ENCODE measurements around the gene BICRA.

Gene BICRA

DNA sequence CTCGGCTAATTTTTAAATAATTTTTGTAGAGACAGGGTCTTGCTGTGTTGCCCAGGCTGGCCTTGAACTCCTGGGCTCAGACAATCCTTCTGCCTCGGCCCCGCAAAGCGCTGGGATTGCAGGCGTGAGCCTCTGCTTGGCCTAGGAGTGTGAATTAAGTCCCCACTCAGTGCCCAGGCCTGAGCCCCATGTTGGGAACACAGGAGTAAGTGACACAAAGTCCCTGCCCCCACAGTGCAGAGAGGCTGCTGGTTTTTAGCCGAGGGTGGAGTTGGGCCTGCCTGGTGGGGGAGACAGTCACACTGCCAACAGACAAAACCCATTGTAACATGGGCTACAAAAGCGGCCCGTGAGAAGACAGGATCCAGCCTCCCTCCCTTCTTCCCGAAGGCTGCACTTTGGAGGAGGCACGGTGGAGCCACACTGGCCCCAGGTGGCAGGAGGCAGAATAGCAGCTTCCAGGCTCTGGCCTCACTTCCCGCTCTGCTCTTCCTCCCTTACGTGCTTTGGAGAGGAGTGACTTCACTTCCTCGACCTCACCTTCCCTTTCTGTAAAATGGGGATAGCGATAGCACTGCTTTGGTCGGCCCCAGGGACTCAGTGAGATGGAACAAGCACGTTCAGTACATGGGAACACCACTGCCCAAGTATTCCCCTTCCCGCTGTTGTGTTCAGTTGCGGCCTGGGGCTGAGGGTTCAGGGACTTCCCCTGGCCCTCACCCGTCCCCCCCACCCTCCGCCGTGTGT is 89.1 kb downstream of the BICRA start:
- intact Hi-C loops (cut with DNase I; ENCODE audit: low total_unique reads) = loop anchor here (5.0 to 10.0 kb wide), 2 partner anchors 183 to 261 kb away; partner anchors contain the start of gene NAPA
- H3K27me3 ChIP-seq = no peaks in the 10 kb centered on the region
- peaks cover 0 to 4% (median 2%) of the 10 kb centered on the region in 4 donors for H3K4me1 ChIP-seq
- DNase-seq = peak; percentile 70 to 84
- TF ChIP-seq, protein P1, sequence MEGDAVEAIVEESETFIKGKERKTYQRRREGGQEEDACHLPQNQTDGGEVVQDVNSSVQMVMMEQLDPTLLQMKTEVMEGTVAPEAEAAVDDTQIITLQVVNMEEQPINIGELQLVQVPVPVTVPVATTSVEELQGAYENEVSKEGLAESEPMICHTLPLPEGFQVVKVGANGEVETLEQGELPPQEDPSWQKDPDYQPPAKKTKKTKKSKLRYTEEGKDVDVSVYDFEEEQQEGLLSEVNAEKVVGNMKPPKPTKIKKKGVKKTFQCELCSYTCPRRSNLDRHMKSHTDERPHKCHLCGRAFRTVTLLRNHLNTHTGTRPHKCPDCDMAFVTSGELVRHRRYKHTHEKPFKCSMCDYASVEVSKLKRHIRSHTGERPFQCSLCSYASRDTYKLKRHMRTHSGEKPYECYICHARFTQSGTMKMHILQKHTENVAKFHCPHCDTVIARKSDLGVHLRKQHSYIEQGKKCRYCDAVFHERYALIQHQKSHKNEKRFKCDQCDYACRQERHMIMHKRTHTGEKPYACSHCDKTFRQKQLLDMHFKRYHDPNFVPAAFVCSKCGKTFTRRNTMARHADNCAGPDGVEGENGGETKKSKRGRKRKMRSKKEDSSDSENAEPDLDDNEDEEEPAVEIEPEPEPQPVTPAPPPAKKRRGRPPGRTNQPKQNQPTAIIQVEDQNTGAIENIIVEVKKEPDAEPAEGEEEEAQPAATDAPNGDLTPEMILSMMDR (IDR thresholded peaks at IDR 0.05) = peak; percentile 98 to 99
- no peak overlapping the region for H3K4me3 ChIP-seq
- peaks cover 24 to 84% (median 73%) of the 10 kb centered on the region in 3 donors for H3K36me3 ChIP-seq
- peak overlapping the region; percentile 6 to 54 for H3K27ac ChIP-seq
- no peaks in the 10 kb centered on the region for H3K9me3 ChIP-seq

- Histone ChIP-seq H3K36me3 (peaks cover 24 to 85% (median 68%) of the 10 kb centered on the region in 3 donors), H3K27ac (no peak overlapping the region)
Measured at GRCh38 chr19:47698631-47699359, 89.9 kb downstream of the BICRA start.

DNA sequence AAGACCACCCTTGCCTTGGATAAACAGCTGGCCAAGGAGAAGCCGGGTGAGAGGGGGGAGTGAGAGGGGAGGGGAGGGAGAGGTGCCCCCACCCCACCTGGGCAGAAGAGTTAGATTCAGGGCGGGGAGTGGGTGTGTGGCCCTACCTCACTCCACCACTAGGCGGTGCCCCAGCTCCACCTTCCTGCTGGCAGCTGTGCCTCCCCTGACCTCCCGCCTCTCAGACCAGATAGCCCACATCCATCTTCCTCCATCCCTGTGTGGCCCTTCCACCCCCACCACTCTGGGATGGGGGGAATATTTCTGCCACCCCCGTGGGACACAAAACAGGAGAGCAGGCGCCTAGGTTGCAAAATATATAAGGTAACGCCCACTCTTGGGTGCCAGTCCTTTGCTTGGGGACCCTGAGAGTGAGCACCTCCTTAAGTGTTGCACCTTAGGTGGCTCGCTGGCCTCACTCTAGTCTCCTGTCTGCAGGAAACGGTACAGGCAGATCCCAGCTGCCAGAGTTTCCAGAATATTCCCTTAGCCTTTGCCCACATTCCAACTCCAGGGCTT is 90.5 kb downstream of the BICRA start:
- Histone ChIP-seq H3K4me3 (no peak overlapping the region), H3K4me1 (peaks cover 0 to 4% (median 2%) of the 10 kb centered on the region in 4 donors), H3K27ac (no peak overlapping the region), H3K27me3 (no peaks in the 10 kb centered on the region), H3K9me3 (no peaks in the 10 kb centered on the region), H3K36me3 (peaks cover 24 to 87% (median 66%) of the 10 kb centered on the region in 3 donors)
- intact Hi-C loops (cut with DNase I; ENCODE audit: low total_unique reads) = loop anchor here (5.0 to 10.0 kb wide), 2 partner anchors 185 to 262 kb away; partner anchors contain the start of gene NAPA
- DNase-seq = peak in 1 of 2 donors; percentile 67
- TF ChIP-seq, protein P1 (IDR thresholded peaks at IDR 0.05) = peak; percentile 54 to 56

More at GRCh38 chr19:47698631-47699359, 89.9 kb downstream of the BICRA start:
- TF ChIP-seq, protein P1 (IDR thresholded peaks at IDR 0.05) = no peak
- Histone ChIP-seq H3K9me3 (no peaks in the 10 kb centered on the region), H3K27me3 (no peaks in the 10 kb centered on the region), H3K4me3 (no peak overlapping the region), H3K4me1 (peaks cover 0 to 4% (median 2%) of the 10 kb centered on the region in 4 donors)
- DNase-seq = peak in 1 of 2 donors; percentile 64
- intact Hi-C loops (cut with DNase I; ENCODE audit: low total_unique reads) = loop anchor here (5.0 to 10.0 kb wide), 2 partner anchors 184 to 261 kb away; partner anchors contain the start of gene NAPA

- Histone ChIP-seq H3K4me3 (no peak overlapping the region), H3K27me3 (no peaks in the 10 kb centered on the region), H3K9me3 (no peaks in the 10 kb centered on the region), H3K36me3 (peaks cover 24 to 70% (median 51%) of the 10 kb centered on the region in 3 donors), H3K27ac (no peak overlapping the region), H3K4me1 (peaks cover 0 to 4% (median 2%) of the 10 kb centered on the region in 4 donors)
- TF ChIP-seq, protein P1 (IDR thresholded peaks at IDR 0.05) = no peak
- intact Hi-C loops (cut with DNase I; ENCODE audit: low total_unique reads) = loop anchor here (10.0 kb wide), 1 partner anchor 416 kb away; no protein-coding TSS in a partner anchor
- DNase-seq = peak in 1 of 2 donors; percentile 63
Measured at GRCh38 chr19:47700934-47701716, 92.2 kb downstream of the BICRA start.
